Stimulated activated CD8-positive, alpha-beta memory T cell treated with anti-CD3 and anti-CD28 coated beads, Interleukin-4, amount 100 ng/mL, for 1 hour (primary cell): ENCODE measurements around the gene MEF2B.
"Not testable (repeated sequence)": the region's sequence is repeated elsewhere in the genome, so short reads cannot be mapped to it uniquely, and the experiment has no call there.

Experiments used
- DNase-seq, 2 donors: peaks; one replicate each; pipeline ENCODE4 v3.0.0-alpha.2; 2020; ENCODE audit warnings: low read depth in 2 of 2, low spot score in 1 of 2

The MEF2B gene

DNA sequence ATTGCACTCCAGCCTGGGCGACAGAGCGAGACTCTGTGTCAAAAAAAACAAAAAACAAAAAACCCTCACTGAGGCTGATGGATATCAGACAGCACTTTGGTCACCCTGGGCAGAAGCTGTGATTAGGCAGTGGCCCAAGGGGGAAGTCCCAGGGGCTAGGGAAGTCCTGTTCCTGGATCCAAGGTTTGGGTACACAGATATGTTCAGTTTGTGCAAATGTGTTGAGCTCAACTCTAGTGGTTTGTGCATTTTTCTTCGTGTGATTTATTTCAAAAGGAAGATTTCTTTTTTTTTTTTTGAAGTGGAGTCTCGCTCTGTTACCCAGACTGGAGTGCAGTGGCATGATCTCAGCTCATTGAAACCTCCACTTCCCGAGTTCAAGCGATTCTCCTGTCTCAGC is 12.3 kb downstream of the MEF2B start:
- DNase-seq: no peak

DNA sequence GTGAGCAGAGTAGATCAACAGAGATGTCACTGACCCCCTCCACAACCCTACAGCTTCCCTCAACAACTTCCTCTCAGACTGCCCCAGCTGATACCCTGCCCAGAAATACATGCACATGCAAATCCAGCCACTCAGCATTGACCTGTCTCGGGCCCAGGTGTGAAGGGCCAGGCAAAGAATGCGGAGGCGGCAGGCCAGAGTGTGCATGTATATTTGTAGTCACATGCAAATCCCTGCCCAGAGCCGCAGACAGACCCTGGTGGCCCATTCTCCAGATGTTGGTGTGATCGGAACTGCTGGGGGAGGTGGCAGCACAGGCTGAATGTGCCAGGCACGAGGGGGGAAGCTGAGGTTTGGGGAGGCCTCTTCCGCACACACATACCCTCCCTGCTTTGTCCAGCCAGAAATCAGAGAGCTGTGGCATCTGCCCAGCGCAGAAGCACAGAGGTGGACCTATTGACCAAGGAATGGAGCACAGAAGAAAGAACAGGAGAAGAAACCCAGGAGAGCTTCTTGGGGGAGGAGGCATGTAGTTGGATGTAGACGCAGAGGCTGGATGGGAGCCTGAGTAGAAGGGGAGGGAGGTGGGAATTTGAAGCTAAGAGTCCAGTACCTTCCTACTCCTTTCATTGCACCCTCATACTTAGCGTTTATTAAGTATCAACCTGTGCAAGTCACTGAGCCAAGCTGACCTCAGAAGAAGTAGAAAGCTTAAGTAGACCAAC is 14.4 kb downstream of the MEF2B start:
- DNase-seq: no peak

- DNase-seq: no peak
Measured at GRCh38 chr19:19154768-19155494, 15.1 kb downstream of the MEF2B start.

GRCh38 chr19:19152668-19153384 is 17.2 kb downstream of the MEF2B start:
- no peak for DNase-seq

- no peak for DNase-seq
Measured at GRCh38 chr19:19151418-19151817, 18.6 kb downstream of the MEF2B start.

DNA sequence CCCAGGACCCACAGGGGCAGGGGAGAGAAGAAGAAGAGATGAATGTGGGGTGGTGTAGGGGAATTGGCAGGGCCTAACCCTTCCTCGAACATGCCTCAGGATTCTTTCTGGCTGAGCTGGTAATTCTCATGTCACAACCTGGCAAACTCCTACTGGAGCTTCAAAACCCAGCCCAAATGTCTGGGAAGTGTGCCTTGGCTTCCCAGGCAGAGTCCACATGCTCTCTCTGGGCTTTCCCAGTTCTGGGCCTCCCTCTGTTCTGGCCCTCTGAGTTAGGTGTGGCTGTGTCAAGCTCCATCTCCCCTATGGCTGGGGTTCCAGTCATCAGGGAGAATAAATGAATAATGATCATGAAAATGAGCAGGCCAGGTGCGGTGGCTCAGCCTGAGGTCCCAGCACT is 20.6 kb downstream of the MEF2B start:
- DNase-seq: no peak

DNA sequence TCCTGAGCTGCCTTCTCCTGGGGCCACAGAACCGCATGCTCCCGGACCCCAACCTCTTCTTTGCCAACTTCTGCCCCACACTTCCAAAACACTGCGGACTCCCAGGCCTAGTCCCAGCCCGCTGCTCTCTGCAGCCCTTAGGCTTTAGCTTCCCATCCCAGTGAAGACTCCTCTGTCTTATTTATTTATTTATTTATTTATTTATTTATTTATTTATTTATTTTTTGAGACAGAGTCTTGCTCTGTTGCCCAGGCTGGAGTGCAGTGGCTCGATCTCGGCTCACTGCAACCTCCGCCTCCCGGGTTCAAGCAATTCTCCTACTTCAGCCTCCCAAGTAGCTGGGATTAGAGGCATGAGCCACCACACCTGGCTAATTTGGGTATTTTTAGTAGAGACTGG is 21.6 kb downstream of the MEF2B start:
- DNase-seq: not testable (repeated sequence)

GRCh38 chr19:19147344-19147743 is 22.7 kb downstream of the MEF2B start:
- no peak for DNase-seq

GRCh38 chr19:19146865-19147264 is 23.2 kb downstream of the MEF2B start:
- DNase-seq: no peak

DNA sequence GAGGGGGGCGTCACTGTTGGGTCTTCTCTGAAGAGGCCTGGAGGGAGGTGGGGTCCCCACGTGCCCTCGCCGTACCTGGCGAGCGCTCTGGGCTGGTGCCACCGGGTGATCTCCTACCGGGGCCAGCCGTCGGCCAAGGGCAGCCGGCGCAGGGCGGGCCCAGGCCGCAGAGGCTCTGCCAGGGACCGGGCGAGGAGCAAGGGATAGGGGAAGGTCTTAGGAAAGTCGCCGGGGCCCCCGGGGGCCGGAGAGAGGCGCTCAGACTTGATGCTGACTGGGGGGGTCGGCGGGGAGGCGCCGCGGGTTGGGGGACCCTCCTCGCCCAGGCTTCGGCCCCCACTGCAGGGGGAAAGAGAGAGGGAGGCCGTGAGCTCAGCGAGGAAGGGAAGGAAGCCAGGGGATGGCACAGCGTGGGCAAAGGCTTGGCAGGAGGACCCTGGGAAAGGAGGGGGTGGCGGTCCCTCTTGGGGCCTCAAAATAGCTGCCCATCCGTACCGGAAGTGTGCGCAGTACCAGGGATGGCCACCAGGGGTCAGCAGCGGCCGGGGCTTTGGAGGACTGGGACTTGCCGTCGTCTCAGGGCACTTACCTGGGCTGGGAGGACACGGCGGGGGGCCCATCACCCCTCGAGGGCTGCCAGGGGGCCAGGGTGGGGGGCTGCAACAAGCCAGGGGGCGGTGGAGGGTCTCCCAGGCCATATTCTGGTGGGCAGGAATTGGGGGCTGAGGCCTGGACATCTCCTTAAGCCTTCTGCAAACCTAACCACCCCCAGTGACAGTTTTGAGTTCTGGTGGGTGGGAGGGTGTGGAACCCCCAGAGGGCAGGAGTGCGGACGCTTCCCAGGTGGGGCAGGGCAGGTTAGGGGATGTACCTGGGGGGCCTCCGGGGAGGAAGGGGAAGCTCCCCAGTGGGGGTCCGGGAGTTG is 24.1 kb downstream of the MEF2B start:
- DNase-seq: peak; percentile 71 to 83

DNA sequence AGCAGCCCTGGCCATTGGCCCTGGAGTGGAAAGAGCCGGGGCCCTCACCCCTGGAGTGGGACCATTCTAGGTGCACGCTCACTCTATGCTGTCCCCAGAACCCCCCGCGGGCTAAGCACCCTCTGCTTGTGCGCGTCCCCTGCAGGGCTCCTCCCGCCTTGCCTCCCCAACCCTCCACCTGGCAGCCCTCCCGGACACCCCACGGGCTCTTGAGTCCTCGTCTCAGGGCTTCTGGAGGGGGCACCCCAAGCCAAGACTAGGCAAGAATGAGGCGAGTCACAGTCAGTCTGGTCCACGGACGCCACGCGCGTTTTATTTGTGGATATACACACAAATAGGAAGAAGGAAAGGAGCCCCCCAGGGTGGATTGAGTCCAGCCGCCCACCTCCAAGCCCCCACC is 24.8 kb downstream of the MEF2B start:
- no peak for DNase-seq

GRCh38 chr19:19142347-19142746 is 27.7 kb downstream of the MEF2B start:
- no peak for DNase-seq

DNA sequence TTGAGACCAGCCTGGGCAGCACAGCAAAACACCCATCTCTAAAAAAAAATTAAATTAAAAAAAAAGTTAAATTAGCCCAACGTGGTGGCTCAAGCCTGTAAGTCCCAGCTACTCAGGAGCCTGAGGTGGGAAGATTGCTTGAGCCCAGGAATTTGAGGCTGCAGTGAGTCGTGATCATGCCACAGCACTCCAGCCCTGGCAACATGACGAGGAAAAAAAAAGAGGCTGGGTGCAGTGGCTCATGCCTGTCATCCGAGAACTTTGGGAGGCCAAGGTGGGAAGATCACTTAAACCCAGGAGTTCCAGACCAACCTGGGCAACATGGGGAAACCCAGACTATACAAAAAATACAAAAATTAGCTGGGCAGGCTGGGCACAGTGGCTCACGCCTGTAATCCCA is 29.6 kb downstream of the MEF2B start:
- DNase-seq: no peak

DNA sequence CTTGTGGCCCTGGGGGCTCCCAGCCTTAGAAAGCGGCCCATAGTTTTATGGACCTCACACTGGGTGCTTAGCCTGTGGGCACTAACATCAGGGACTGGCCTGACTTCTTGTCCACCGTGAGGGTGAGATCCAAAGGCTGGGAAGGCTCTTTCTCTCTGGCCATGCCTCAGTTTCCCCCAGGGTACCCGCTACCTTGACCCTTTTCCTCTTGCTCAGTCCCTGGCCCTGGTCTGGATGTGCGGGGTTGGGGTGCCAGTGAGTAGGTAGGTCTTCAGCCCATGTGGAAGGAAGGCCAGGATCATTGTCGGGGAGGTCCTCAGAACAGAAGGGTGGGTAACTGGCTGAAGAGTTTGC is 30.2 kb downstream of the MEF2B start:
- DNase-seq: no peak

DNA sequence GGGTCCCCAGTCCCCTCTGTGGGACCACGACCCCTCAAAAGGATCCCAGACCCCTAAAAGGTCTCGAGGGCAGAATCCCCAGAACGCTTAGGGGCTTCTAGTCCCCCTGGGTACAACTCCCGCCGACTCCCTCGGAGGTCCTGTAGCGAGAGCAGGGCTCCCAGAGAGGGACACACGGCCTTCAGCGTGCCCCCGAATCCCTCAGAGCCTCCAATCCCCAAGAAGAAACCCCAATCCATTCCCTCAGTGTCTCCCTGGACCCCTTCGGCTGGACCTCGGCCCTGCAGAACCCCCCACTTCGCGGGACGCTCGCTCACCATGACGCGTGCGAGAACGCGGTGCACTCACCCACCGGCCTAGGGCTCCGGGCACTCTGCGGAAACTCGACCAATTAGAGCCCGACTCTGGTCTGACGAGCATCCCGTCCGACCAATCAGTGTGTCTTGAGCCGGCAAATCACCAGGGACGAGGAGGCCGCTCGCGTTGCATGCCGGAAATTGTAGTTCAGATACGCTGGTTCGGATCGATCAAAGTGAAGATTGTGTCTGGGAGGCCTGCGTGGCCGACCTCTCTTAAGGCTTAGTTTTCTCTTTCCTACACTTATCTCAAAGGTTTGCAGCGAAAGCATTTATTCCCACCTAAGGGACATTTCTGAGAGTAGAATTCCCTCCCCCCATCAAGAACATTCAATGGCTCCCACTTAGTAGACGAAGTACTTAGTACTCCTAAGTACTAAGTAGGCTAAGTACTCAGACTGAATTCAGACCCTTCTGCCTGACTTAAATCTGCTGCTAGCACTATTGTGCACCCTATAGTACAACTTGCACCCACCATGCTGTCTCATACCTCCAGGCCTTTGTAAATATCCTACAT is 31.7 kb downstream of the MEF2B start, which contains the start of gene TMEM161A:
Gene TMEM161A (minus strand): TSS at position 370 of the 873 bp plus-strand sequence. CDS start 50 bp downstream, at position 320.
- DNase-seq: peak; percentile 83 to 91

DNA sequence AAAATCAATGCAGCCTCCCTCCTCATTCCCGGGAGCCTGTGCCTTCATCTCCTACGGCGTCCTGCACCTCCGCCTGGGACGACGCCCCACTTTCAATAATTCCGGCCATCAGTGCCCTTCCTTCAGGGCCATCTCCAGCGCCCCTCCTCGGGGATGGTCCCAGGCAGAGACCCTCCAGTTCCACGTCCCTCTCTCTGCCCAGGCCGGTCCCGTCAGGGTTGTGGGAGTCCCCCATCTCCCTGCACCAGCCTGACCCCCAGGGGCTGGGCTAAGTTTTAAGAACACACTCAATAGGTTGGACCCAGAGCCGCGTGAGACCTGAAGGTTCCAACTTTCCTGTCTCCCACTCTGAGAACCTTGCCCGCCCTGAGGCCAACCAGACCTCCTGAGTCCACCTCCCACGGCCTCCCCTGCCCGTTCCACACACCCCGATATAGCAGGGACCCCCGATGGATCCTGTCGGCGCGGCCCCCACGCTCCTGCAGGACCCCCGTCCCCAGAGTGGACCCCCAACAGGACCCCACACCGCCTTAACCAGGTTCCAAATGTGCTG is 32.4 kb downstream of the MEF2B start:
- DNase-seq: no peak

DNA sequence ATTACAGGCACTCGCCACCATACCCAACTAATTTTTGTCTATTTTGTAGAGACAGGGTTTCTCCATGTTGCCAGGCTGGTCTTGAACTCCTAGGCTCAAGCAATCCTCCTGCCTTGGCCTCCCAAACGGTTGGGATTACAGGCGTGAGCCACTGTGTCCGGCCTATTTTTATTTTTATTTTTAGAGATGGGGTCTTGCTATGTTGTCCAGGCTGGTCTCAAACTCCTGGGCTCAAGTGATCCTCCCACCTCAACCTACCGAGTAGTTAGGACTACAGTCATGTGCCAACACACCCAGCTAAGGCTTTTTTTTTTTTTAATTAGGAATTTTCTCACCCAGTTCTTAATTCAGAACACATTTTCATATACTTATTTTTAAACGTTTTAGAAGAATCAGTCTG is 34.4 kb downstream of the MEF2B start:
- not testable (repeated sequence) for DNase-seq

- no peak for DNase-seq
Measured at GRCh38 chr19:19134687-19135158, 35.3 kb downstream of the MEF2B start.

GRCh38 chr19:19133985-19134384 is 36.1 kb downstream of the MEF2B start:
- no peak for DNase-seq

- DNase-seq: no peak
Measured at GRCh38 chr19:19132912-19133311, 37.2 kb downstream of the MEF2B start.
